ENCODE results near the gene HNRNPCL1.

DNA sequence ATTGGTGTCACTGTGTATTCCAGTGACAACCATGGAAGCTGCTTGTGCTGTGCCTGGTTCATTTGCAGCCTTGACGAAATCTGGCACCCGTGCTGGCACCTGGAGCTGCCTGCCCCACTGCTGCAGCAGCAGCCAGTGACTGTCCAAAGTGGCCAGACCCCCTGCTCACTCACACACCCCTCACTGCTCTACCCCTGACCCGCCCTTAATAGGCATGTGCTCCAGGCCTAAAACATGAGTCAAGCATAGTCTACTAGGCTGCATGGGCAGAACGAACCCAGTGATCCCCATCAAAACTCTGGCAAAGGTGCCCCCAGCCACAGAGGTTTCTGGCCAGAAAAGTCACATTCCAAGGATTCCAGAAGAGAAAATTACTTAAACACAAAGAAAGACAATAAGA, 49.6 kb downstream of the HNRNPCL1 start:
- TF ChIP-seq, protein P1, sequence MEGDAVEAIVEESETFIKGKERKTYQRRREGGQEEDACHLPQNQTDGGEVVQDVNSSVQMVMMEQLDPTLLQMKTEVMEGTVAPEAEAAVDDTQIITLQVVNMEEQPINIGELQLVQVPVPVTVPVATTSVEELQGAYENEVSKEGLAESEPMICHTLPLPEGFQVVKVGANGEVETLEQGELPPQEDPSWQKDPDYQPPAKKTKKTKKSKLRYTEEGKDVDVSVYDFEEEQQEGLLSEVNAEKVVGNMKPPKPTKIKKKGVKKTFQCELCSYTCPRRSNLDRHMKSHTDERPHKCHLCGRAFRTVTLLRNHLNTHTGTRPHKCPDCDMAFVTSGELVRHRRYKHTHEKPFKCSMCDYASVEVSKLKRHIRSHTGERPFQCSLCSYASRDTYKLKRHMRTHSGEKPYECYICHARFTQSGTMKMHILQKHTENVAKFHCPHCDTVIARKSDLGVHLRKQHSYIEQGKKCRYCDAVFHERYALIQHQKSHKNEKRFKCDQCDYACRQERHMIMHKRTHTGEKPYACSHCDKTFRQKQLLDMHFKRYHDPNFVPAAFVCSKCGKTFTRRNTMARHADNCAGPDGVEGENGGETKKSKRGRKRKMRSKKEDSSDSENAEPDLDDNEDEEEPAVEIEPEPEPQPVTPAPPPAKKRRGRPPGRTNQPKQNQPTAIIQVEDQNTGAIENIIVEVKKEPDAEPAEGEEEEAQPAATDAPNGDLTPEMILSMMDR (IDR thresholded peaks at IDR 0.05) = no peak
- no peak for TF ChIP-seq POLR2A (IDR thresholded peaks at IDR 0.05)
